GM23338 (cell line): ENCODE data around the gene PAGR1. TPM values are rescaled to one million over a fixed set of nuclear protein-coding genes. Genes with fewer than 3 reads are reported as not detected.

Source experiments
- ATAC-seq: fragments of 200-7000 bp; cut with Tn5 transposase; 3 replicates; pipeline ENCODE4 v1.9.1; 2020
- DNase-seq: peaks from one replicate; pipeline ENCODE4 v3.0.0-alpha.2; 2015; ENCODE audit warnings: low spot score
- H2AFZ ChIP-seq: fragments of 200-600 bp; sonication (generic); 2 replicates; pipeline ENCODE4 v1.8.0; 2016; ENCODE audit warnings: antibody characterized with exemption, mild to moderate bottlenecking, moderate library complexity
- H3F3A ChIP-seq: fragments of 200-600 bp; sonication (generic); replicated peaks from 2 replicates; pipeline ENCODE4 v1.8.0; 2017; ENCODE audit warnings: antibody characterized with exemption, mixed run types, low read depth
- H3K27ac ChIP-seq: fragments of 200-600 bp; sonication (generic); 2 replicates; pipeline ENCODE4 v1.6.1; 2016; ENCODE audit warnings: low read depth
- H3K27me3 ChIP-seq: fragments of 200-600 bp; sonication (generic); 2 replicates; pipeline ENCODE4 v1.8.0; 2016; ENCODE audit warnings: mild to moderate bottlenecking, mixed run types, moderate library complexity; ENCODE audit not compliant: insufficient read depth
- H3K36me3 ChIP-seq: fragments of 200-600 bp; sonication (generic); 2 replicates; pipeline ENCODE4 v1.8.0; 2016; ENCODE audit warnings: mild to moderate bottlenecking; ENCODE audit not compliant: insufficient read depth
- H3K4me1 ChIP-seq: fragments of 200-600 bp; sonication (generic); 2 replicates; pipeline ENCODE4 v1.8.0; 2016; ENCODE audit warnings: mild to moderate bottlenecking, moderate library complexity; ENCODE audit not compliant: insufficient read depth
- H3K4me2 ChIP-seq: fragments of 200-600 bp; sonication (generic); 2 replicates; pipeline ENCODE4 v1.7.1; 2017; ENCODE audit warnings: mixed run types
- H3K4me3 ChIP-seq: fragments of 200-600 bp; sonication (generic); 2 replicates; pipeline ENCODE4 v1.6.1; 2016; ENCODE audit warnings: mixed run types
- H3K79me2 ChIP-seq: fragments of 200-600 bp; sonication (generic); replicated peaks from 2 replicates; pipeline ENCODE4 v1.8.0; 2017; ENCODE audit warnings: mild to moderate bottlenecking; ENCODE audit not compliant: insufficient read depth
- H3K9me2 ChIP-seq: fragments of 200-600 bp; sonication (generic); 2 replicates; pipeline ENCODE4 v1.8.0; 2017; ENCODE audit not compliant: insufficient read depth
- H4K20me1 ChIP-seq: fragments of 200-600 bp; sonication (generic); replicated peaks from 2 replicates; pipeline ENCODE4 v1.8.0; 2017; ENCODE audit warnings: mild to moderate bottlenecking; ENCODE audit not compliant: insufficient read depth
- H3K27ac Mint-ChIP-seq: 2 replicates; pipeline ENCODE4 v1.8.0; 2020; ENCODE audit warnings: inconsistent platforms, mild to moderate bottlenecking, moderate library complexity, mixed read lengths
- H3K27me3 Mint-ChIP-seq: 3 replicates; pipeline ENCODE4 v1.8.0; 2022; ENCODE audit warnings: low read depth, mild to moderate bottlenecking, moderate library complexity, mixed read lengths, inconsistent platforms; ENCODE audit not compliant: insufficient read depth, poor library complexity
- H3K36me3 Mint-ChIP-seq: 3 replicates; pipeline ENCODE4 v1.8.0; 2021; ENCODE audit warnings: low read depth, mild to moderate bottlenecking, inconsistent platforms, moderate library complexity, mixed read lengths
- H3K4me1 Mint-ChIP-seq: 3 replicates; pipeline ENCODE4 v1.8.0; 2020; ENCODE audit warnings: mild to moderate bottlenecking, inconsistent platforms, mixed read lengths
- H3K4me3 Mint-ChIP-seq: 3 replicates; pipeline ENCODE4 v1.8.0; 2021; ENCODE audit warnings: moderate library complexity, mild to moderate bottlenecking, inconsistent platforms, mixed read lengths
- H3K9me3 Mint-ChIP-seq: 3 replicates; pipeline ENCODE4 v1.8.0; 2020; ENCODE audit warnings: moderate library complexity, mild to moderate bottlenecking, inconsistent platforms, mixed read lengths
- EZH2 ChIP-seq: fragments of 200-600 bp; sonication (generic); IDR thresholded peaks from one replicate; pipeline ENCODE4 v1.8.0; 2017; ENCODE audit warnings: antibody characterized with exemption, mild to moderate bottlenecking, low read depth; ENCODE audit not compliant: unreplicated experiment
- EZH2phosphoT487 ChIP-seq: fragments of 200-600 bp; sonication (generic); IDR thresholded peaks from one replicate; pipeline ENCODE4 v1.8.1; 2018; ENCODE audit warnings: antibody characterized with exemption; ENCODE audit not compliant: unreplicated experiment
- NANOG ChIP-seq: IDR thresholded peaks from 2 replicates; pipeline ENCODE4 v1.6.1; 2016; ENCODE audit warnings: antibody characterized with exemption, borderline replicate concordance
- STAT1 ChIP-seq: IDR thresholded peaks from one replicate; pipeline ENCODE4 v1.6.1; 2016; ENCODE audit warnings: antibody characterized with exemption; ENCODE audit not compliant: unreplicated experiment
- ZNF114 ChIP-seq: fragments of 250-450 bp; sonication (Bioruptor Pico); IDR thresholded peaks from 2 replicates; pipeline ENCODE4 v1.5.0; 2020; ENCODE audit warnings: mild to moderate bottlenecking, moderate library complexity
- ZNF331 ChIP-seq: fragments of 250-450 bp; sonication (Bioruptor Pico); IDR thresholded peaks from 2 replicates; pipeline ENCODE4 v1.5.0; 2020; ENCODE audit warnings: low read depth, mild to moderate bottlenecking, moderate library complexity
- polyA plus RNA-seq: library from polyadenylated mRNA; unstranded; fragments of >200 nt; fragmentation: Nextera tagmentation; extraction: Ambion mirVana; gene quantifications from 2 replicates; pipeline ENCODE4 v1.2.1, GENCODE V29; 2016
- total RNA-seq: library from RNA; depleted of rRNA; stranded (reverse); fragments of >200 nt; shearing (Covaris generic); gene quantifications from 2 replicates; pipeline ENCODE4 v1.2.3, GENCODE V29; 2014
- TF ChIP-seq, protein P1 (sequence below), 2 experiments: fragments of 200-600 bp in 1 of 2; sonication (generic) in 1 of 2; conservative IDR thresholded peaks; 2 replicates each; pipeline versions ENCODE4 v1.5.1 to v1.6.1; 2016 to 2017; ENCODE audit warnings: antibody characterized with exemption in 2 of 2, low read depth in 2 of 2, mild to moderate bottlenecking in 2 of 2, moderate library complexity in 1 of 2
- TF ChIP-seq, protein P2 (sequence below): fragments of 250-450 bp; sonication (Bioruptor Pico); IDR thresholded peaks from 2 replicates; pipeline ENCODE4 v1.5.0; 2020; ENCODE audit warnings: mild to moderate bottlenecking, moderate library complexity
- TF ChIP-seq, protein P3 (sequence below): IDR thresholded peaks from 2 replicates; pipeline ENCODE4 v1.6.1; 2016; ENCODE audit warnings: antibody characterized with exemption
- TF ChIP-seq, protein P4 (sequence below): IDR thresholded peaks from one replicate; pipeline ENCODE4 v1.6.1; 2018; ENCODE audit warnings: antibody characterized with exemption; ENCODE audit not compliant: unreplicated experiment

PAGR1 gene
- total and polyA plus RNA-seq, 2 experiments from 2014 or later = 67.6 to 78.7 TPM

DNA sequence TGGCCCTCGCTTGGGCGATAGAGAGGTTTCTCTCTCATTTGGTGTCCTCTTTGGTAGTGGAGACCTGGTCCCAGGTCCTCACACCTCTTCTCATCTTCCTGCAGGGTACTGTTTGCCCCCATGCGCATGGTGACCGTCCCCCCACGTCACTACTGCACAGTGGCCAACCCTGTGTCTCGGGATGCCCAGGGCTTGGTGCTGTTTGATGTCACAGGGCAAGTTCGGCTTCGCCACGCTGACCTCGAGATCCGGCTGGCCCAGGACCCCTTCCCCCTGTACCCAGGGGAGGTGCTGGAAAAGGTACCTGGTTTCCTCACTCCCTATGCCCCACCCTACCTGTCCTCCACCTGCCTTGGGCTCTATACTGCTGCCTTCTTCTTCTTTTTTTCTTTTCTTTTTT lies 14.8 kb downstream of the PAGR1 start (continued):
- TF ChIP-seq, protein P1, sequence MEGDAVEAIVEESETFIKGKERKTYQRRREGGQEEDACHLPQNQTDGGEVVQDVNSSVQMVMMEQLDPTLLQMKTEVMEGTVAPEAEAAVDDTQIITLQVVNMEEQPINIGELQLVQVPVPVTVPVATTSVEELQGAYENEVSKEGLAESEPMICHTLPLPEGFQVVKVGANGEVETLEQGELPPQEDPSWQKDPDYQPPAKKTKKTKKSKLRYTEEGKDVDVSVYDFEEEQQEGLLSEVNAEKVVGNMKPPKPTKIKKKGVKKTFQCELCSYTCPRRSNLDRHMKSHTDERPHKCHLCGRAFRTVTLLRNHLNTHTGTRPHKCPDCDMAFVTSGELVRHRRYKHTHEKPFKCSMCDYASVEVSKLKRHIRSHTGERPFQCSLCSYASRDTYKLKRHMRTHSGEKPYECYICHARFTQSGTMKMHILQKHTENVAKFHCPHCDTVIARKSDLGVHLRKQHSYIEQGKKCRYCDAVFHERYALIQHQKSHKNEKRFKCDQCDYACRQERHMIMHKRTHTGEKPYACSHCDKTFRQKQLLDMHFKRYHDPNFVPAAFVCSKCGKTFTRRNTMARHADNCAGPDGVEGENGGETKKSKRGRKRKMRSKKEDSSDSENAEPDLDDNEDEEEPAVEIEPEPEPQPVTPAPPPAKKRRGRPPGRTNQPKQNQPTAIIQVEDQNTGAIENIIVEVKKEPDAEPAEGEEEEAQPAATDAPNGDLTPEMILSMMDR (conservative IDR thresholded peaks at IDR 0.05; ENCODE audit: low read depth in 2 of 2) = no peak
- TF ChIP-seq EZH2phosphoT487 (no peak), EZH2 (no peak), ZNF331 (no peak)

DNA sequence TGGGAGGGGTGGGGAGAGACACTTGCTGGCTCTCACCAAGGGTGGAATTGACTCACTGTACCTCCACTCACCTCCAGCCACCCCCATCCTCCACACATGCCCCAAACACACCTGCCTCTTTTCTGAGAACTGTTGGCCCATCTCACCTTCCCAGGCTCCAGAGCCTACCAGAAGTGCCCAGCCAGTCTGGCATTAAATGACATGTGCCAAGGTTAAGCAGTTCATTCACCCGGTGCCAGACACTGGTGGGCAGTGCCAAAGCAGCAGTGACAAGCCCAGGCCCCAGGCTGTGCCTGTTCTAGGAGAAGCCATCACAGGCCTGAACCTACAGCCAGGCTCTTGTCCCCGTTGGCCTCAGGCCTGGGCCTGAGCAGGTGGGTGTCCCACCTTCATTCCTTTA lies 15.5 kb downstream of the PAGR1 start:
- Histone ChIP-seq H3K27ac (no peak overlapping the region), H3F3A (no peaks in the 10 kb centered on the region; the same call in 1 of the 2 replicates), H2AFZ (no peak overlapping the region), H3K4me2 (no peak overlapping the region), H3K9me2 (no peaks in the 10 kb centered on the region), H3K79me2 (no peaks in the 10 kb centered on the region), H3K4me1 (no peaks in the 10 kb centered on the region), H4K20me1 (no peaks in the 10 kb centered on the region), H3K4me3 (no peak overlapping the region), H3K36me3 (no peaks in the 10 kb centered on the region), H3K27me3 (no peaks in the 10 kb centered on the region)
- H3K4me1 Mint-ChIP-seq = peaks cover 3% of the 10 kb centered on the region; the same call in 1 of the 3 replicates
- DNase-seq = no peak
- H3K9me3 Mint-ChIP-seq = no peaks in the 10 kb centered on the region
- H3K27me3 Mint-ChIP-seq = peaks cover 2% of the 10 kb centered on the region
- no peak overlapping the region for H3K4me3 Mint-ChIP-seq
- ATAC-seq = no peak
- no peaks in the 10 kb centered on the region for H3K36me3 Mint-ChIP-seq
- H3K27ac Mint-ChIP-seq = no peak overlapping the region
- no peak for TF ChIP-seq NANOG
- TF ChIP-seq, protein P2, sequence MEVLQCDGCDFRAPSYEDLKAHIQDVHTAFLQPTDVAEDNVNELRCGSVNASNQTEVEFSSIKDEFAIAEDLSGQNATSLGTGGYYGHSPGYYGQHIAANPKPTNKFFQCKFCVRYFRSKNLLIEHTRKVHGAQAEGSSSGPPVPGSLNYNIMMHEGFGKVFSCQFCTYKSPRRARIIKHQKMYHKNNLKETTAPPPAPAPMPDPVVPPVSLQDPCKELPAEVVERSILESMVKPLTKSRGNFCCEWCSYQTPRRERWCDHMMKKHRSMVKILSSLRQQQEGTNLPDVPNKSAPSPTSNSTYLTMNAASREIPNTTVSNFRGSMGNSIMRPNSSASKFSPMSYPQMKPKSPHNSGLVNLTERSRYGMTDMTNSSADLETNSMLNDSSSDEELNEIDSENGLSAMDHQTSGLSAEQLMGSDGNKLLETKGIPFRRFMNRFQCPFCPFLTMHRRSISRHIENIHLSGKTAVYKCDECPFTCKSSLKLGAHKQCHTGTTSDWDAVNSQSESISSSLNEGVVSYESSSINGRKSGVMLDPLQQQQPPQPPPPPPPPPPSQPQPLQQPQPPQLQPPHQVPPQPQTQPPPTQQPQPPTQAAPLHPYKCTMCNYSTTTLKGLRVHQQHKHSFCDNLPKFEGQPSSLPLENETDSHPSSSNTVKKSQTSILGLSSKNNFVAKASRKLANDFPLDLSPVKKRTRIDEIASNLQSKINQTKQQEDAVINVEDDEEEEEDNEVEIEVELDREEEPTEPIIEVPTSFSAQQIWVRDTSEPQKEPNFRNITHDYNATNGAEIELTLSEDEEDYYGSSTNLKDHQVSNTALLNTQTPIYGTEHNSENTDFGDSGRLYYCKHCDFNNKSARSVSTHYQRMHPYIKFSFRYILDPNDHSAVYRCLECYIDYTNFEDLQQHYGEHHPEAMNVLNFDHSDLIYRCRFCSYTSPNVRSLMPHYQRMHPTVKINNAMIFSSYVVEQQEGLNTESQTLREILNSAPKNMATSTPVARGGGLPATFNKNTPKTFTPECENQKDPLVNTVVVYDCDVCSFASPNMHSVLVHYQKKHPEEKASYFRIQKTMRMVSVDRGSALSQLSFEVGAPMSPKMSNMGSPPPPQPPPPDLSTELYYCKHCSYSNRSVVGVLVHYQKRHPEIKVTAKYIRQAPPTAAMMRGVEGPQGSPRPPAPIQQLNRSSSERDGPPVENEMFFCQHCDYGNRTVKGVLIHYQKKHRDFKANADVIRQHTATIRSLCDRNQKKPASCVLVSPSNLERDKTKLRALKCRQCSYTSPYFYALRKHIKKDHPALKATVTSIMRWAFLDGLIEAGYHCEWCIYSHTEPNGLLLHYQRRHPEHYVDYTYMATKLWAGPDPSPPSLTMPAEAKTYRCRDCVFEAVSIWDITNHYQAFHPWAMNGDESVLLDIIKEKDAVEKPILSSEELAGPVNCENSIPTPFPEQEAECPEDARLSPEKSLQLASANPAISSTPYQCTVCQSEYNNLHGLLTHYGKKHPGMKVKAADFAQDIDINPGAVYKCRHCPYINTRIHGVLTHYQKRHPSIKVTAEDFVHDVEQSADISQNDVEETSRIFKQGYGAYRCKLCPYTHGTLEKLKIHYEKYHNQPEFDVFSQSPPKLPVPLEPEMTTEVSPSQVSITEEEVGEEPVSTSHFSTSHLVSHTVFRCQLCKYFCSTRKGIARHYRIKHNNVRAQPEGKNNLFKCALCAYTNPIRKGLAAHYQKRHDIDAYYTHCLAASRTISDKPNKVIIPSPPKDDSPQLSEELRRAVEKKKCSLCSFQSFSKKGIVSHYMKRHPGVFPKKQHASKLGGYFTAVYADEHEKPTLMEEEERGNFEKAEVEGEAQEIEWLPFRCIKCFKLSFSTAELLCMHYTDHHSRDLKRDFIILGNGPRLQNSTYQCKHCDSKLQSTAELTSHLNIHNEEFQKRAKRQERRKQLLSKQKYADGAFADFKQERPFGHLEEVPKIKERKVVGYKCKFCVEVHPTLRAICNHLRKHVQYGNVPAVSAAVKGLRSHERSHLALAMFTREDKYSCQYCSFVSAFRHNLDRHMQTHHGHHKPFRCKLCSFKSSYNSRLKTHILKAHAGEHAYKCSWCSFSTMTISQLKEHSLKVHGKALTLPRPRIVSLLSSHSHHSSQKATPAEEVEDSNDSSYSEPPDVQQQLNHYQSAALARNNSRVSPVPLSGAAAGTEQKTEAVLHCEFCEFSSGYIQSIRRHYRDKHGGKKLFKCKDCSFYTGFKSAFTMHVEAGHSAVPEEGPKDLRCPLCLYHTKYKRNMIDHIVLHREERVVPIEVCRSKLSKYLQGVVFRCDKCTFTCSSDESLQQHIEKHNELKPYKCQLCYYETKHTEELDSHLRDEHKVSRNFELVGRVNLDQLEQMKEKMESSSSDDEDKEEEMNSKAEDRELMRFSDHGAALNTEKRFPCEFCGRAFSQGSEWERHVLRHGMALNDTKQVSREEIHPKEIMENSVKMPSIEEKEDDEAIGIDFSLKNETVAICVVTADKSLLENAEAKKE = no peak
- no peak for TF ChIP-seq ZNF331
- TF ChIP-seq, protein P1 (conservative IDR thresholded peaks at IDR 0.05; ENCODE audit: low read depth in 2 of 2) = no peak
- TF ChIP-seq ZNF114 = no peak
- no peak for TF ChIP-seq STAT1
- no peak for TF ChIP-seq EZH2phosphoT487
- TF ChIP-seq, protein P3, sequence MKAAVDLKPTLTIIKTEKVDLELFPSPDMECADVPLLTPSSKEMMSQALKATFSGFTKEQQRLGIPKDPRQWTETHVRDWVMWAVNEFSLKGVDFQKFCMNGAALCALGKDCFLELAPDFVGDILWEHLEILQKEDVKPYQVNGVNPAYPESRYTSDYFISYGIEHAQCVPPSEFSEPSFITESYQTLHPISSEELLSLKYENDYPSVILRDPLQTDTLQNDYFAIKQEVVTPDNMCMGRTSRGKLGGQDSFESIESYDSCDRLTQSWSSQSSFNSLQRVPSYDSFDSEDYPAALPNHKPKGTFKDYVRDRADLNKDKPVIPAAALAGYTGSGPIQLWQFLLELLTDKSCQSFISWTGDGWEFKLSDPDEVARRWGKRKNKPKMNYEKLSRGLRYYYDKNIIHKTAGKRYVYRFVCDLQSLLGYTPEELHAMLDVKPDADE = no peak
- TF ChIP-seq, protein P4, sequence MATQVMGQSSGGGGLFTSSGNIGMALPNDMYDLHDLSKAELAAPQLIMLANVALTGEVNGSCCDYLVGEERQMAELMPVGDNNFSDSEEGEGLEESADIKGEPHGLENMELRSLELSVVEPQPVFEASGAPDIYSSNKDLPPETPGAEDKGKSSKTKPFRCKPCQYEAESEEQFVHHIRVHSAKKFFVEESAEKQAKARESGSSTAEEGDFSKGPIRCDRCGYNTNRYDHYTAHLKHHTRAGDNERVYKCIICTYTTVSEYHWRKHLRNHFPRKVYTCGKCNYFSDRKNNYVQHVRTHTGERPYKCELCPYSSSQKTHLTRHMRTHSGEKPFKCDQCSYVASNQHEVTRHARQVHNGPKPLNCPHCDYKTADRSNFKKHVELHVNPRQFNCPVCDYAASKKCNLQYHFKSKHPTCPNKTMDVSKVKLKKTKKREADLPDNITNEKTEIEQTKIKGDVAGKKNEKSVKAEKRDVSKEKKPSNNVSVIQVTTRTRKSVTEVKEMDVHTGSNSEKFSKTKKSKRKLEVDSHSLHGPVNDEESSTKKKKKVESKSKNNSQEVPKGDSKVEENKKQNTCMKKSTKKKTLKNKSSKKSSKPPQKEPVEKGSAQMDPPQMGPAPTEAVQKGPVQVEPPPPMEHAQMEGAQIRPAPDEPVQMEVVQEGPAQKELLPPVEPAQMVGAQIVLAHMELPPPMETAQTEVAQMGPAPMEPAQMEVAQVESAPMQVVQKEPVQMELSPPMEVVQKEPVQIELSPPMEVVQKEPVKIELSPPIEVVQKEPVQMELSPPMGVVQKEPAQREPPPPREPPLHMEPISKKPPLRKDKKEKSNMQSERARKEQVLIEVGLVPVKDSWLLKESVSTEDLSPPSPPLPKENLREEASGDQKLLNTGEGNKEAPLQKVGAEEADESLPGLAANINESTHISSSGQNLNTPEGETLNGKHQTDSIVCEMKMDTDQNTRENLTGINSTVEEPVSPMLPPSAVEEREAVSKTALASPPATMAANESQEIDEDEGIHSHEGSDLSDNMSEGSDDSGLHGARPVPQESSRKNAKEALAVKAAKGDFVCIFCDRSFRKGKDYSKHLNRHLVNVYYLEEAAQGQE = no peak
